Measurements from ENCODE around the gene NR2F1-AS1.

GRCh38 chr5:93411716-93412115 lies 169.3 kb downstream of the NR2F1-AS1 start:
- TF ChIP-seq POLR2A (IDR thresholded peaks at IDR 0.05): no peak
- TF ChIP-seq, protein P1, sequence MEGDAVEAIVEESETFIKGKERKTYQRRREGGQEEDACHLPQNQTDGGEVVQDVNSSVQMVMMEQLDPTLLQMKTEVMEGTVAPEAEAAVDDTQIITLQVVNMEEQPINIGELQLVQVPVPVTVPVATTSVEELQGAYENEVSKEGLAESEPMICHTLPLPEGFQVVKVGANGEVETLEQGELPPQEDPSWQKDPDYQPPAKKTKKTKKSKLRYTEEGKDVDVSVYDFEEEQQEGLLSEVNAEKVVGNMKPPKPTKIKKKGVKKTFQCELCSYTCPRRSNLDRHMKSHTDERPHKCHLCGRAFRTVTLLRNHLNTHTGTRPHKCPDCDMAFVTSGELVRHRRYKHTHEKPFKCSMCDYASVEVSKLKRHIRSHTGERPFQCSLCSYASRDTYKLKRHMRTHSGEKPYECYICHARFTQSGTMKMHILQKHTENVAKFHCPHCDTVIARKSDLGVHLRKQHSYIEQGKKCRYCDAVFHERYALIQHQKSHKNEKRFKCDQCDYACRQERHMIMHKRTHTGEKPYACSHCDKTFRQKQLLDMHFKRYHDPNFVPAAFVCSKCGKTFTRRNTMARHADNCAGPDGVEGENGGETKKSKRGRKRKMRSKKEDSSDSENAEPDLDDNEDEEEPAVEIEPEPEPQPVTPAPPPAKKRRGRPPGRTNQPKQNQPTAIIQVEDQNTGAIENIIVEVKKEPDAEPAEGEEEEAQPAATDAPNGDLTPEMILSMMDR (IDR thresholded peaks at IDR 0.05 in 4 of 5, conservative IDR thresholded peaks at IDR 0.05 in 1 of 5): no peak

Data from gastrocnemius medialis (tissue), 4 donors.